ENCODE measurements around the gene FNDC8.
"Not testable (repeated sequence)": the region's sequence is repeated elsewhere in the genome, so short reads cannot be mapped to it uniquely, and the experiment has no call there.

Gene FNDC8

DNA sequence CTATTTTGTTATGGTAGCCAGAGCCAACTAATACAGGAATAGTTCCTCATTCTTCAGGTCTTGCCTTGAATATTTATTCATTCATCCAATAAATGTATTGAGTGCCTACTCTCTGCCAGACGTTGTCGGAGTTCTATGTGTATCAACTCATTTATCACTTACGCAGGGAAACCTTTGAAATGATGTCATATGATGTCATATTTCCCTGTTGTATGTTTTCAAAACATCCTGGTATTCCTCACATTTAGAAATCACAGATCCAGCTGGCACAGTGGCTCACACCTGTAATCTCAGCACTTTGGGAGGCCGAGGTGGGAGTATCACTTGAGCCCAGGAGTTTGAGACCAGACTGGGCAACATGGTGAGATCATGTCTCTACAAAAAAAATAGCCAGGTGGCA, 23.4 kb downstream of the FNDC8 start:
- no peak for DNase-seq (ENCODE audit: low read depth)

DNA sequence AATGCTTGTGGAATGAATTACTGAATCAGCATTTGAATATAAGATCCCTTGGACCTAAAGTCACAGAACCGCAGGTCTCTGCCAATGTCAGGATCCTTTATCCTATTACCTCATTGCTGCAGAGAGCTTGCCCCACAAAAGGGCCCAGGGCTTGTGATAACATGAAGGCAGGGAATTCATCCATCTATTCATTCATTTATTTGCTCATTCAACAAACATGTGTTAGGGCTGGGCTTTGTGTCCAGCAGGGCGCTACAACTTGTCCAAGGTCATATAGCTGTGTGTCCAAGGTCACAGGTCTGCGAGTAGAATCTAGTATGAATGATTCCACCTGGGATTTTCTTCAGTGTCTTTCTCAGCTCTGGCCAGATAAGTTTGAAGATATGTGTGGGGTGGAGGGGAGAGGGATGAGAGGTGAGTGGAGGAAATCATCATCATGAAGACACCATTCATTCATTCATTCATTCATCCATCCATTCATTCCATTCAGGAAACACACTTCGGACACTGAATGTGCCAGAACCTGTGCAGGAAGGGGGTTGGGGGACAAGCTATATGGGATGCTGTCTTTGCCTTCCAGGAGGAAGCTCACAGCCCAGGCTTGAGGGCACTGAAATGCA, 24.9 kb downstream of the FNDC8 start:
- DNase-seq (ENCODE audit: low read depth), result no peak

DNA sequence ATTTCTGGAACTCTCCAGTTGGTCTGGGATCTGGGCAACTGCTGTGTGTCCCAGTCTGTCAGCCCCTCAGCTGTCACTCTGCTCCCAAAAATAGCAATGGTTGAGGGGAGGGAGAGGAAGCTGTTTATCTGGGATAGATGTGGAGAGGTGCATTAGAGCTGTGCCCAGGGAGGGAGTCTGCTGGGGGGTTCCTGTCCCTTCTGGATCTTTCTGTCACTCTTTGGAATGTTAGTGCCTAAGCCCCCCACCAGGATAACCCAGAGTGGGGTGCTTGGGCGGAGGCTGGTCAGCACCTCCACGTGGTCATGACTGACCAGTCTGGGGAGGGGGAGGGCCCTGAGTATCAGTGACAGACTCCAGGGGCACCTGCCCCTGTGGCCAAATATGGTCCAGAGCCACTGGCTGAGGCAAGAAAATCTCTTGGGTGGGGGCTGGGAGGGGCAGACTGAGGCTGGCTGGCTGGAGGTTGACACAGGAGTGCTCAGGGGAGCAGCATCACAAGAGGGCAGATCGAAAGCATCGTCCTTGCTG, 26.0 kb downstream of the FNDC8 start, which contains the start of gene UNC45B:
Gene UNC45B, plus strand, starts transcription at position 443 of the 531 bp plus-strand sequence. CDS start 447 bp downstream, outside the sequence.
- no peak for DNase-seq (ENCODE audit: low read depth)

DNA sequence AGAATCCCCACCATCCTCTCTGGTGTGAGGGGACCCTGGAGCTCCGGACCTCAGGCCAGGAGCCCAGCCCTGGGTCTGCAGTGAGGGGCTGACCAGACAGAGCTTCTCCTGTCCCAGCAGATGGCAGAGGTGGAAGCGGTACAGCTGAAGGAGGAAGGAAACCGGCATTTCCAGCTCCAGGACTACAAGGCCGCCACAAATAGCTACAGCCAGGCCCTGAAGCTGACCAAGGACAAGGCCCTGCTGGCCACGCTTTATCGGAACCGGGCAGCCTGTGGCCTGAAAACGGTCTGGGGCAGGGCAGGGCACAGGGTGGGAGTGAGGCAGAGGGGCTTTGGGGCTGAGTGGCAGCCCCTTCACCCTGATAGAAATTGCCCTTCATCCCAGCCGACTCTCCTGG, 26.7 kb downstream of the FNDC8 start:
- DNase-seq (ENCODE audit: low read depth), result no peak

DNA sequence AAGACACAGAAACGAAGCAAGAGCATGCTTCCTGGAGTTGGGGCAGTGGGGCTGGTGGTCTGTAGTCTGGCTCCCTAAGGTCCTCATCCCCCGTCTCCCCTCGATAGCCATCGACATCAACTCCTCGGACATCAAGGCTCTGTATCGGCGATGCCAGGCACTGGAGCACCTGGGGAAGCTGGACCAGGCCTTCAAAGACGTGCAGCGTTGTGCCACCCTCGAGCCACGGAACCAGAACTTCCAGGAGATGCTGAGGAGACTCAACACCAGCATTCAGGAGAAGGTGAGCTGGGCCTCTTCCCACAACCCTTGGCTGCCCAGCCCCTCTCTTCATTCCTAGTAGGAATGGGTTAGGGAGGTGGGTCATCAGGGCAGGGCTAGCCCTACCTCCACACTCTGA, 28.5 kb downstream of the FNDC8 start:
- no peak for DNase-seq (ENCODE audit: low read depth)

DNA sequence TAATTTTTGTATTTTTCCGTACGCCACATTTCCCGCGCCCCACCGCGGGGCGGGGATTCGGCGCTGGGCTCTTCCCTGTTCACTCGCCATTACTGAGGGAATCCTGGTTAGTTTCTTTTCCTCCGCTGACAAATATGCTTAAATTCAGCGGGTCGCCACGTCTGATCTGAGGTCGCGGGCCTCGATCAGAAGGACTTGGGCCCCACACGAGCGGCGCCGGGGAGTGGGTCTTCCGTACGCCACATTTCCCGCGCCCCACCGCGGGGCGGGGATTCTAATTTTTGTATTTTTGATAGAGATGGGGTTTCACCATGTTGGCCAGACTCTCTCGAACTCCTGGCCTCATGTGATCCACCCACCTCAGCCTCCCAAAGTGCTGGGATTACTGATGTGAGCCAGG, 29.7 kb downstream of the FNDC8 start:
- DNase-seq (ENCODE audit: low read depth), result not testable (repeated sequence)

DNA sequence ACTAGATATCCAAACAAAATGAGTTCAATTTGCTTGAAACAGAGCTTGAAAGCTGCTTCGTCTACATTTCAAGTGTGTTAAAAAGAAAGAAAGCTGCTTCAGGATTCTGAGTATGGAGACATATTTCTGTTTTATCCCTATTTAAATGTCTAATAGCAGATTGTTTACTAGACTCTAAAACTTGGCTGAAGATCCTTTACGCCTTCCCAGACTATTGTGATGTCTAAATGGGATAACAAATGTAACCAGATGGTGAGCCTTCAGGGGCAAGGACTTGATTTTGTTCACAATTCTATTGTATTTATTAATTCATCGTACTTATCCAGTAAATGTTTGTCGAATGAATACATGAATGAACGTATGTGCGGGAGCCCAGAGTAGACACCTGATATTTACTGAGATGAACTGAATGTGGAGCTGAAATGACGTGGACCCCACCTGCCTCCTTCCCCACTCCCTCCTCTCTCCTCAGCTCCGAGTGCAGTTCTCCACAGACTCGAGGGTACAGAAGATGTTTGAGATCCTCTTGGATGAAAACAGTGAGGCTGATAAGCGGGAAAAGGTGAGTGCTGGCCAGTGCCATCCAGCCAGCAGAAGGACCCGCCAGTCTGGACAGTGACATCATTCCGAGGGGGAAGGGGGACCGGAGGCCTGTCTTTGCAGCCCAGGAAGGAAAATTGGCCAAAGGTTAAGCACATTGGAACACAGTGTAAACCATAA, 31.2 kb downstream of the FNDC8 start:
- no peak for DNase-seq (ENCODE audit: low read depth)

DNA sequence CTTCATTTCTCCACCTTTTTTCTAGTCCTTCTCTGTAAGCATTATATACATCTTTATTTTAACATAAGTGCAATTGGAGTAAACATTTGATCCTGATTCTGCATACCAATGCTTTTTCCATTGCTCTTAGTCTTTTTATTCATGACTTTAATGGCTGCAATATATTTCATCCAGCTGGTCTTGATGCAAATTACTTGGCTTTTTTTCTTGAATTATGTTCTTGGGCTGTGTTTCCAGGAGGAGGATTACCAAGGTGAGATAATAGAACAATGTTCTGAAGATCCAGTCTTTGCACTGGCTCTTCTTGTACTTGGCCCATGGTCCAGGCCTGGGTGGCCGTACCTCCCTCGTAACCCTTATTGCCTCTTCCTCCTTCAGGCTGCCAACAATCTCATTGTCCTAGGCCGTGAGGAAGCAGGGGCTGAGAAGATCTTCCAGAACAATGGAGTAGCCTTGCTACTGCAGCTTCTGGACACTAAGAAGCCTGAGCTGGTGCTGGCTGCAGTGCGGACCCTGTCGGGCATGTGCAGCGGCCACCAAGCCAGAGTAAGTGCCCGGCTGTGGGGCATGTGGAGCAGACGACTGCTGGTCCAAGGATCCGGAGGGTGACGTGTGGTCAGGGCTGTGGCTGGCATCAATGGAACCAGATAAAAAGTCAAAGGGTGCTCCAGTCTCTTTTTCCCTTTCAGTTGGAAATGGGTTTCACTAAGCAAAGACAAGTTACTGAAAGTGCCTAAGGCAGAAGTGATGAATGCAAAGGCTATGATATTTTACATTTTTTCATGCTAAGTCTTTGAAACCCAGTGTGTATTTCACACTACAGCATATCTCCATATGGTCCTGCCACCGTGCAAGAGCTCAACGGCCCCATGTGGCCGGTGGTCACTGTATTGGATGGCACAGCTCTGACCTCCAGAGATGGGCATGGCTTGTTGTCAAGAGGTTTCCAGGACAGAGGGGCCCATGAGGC, 33.1 kb downstream of the FNDC8 start:
- DNase-seq (ENCODE audit: low read depth), result no peak

DNA sequence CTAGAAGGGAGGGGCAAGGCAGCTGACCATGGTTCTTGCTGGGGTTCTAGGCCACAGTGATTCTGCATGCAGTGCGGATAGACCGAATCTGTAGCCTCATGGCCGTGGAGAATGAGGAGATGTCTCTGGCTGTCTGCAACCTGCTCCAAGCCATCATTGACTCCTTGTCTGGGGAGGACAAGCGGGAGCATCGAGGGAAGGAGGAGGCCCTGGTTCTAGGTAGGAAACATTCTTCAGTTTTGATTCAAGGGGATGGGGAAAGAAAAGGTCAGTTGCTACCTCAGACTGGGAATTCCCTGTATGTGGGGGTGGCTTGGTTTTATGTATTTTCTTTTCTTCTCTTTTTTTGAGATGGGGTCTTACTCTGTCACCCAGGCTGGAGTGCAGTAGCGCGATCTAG, 33.8 kb downstream of the FNDC8 start:
- DNase-seq (ENCODE audit: low read depth), result no peak

DNA sequence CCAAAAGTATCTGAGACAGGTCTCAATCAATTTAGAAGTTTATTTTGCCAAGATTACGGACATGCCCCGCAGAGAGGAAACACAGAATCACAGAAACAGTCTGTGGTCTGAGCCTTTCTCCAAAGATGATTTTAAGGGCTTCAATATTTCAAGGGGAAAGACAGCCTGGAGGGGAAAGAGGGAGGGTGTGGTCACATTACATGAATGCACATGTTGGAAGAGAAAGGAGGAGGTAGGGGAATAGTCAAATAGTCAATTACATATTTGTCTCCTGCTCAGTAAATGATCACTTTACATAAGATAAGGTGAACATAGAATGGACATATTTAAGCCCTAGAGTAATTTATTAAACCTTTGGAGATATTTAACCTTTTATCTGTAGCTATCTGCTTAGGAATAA, 38.5 kb downstream of the FNDC8 start:
- no peak for DNase-seq (ENCODE audit: low read depth)

DNA sequence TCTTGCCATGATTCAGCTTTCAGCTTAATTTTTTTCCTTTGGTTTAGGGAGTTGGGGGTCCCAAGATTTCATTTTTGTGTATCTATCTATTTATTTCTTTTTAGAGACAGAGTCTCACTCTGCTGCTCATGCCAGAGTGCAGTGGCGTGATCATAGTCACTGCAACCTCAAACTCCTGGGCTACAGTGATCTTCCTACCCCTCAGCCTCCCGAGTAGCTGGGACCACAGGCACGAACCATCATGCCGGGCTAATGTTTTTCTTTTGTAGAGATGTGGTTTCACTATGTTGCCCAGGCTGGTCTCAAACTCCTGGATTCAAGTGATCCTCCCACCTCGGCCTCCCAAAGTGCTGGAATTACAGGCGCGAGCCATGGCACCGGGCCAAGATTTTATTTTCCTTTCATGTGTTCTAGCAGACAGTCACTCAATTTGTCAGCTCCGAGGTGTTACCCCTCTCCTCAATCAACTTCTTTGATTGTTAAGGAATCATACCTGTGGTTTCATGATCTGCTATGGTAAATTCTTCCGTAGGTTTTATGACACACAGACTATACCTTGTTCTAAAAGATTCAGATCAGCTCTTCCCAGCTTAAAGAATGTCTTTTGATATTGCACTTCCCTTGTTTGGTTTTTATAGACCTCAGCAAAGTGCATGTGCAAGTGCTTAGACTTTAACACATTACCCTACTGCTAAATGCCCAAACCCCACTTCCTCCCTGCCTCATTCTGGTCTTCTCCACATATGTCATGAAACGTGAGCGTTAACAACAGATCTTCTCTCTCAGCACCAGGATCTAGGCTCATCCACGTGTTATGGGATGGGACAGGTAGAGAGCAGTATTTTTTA, 39.2 kb downstream of the FNDC8 start:
- no peak for DNase-seq (ENCODE audit: low read depth)

DNA sequence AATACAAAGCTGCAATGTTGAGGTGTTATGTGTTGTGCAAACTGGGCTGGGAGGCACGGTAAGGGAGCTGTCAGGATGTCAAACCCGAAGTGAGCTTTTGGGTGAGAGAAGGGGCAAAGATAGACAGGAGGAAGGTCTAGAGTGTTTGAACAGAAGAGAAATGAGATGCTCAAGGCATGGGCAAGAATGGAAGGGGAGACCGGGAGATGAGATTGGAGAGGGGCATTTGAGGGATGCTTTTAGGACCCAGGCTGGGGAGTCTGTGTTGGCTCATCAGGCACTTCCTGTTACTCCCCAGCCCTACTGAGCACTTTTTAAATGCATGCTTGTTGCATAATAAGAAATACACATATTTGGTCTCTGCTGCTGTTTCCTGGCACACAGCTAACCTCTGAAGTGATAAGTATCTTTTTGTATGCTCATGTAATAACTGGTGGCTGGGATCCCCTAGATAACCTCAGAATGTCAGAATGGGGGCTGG, 39.9 kb downstream of the FNDC8 start:
- no peak for DNase-seq (ENCODE audit: low read depth)

DNA sequence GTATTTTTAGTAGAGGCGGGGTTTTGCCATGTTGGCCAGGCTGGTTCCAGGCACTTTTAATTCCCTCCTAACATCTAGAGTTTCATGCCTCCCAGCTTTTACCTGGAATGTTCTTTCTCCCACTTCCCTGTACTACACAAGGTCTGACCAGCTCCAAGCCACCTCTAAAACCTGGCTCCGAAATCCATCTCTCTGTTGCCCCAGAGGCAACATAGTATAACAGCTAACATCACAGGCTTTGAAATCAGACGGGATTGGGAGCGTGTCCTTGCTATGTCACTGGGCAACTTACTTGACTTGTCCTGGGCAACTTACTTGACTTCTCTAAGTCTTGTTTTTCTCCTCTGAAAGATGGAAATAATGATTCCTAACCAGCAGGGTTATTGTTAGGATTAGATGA, 41.3 kb downstream of the FNDC8 start:
- no peak for DNase-seq (ENCODE audit: low read depth)

DNA sequence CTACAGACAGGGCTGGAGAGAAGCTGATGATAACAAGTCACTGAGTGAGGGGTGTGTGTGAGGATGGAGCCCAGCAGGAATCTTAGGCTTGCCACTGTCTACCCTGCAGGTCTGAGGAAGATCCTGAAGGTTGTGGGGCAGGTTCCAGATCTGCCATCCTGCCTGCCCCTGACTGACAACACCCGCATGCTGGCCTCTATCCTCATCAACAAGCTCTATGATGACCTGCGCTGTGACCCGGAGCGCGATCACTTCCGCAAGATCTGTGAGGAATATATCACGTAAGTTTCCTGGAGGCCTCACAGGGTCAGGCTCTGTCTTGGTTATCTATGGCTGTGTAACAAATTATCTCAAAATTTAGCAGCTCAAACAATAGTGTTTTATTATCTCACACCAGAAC, 42.5 kb downstream of the FNDC8 start:
- no peak for DNase-seq (ENCODE audit: low read depth)

DNA sequence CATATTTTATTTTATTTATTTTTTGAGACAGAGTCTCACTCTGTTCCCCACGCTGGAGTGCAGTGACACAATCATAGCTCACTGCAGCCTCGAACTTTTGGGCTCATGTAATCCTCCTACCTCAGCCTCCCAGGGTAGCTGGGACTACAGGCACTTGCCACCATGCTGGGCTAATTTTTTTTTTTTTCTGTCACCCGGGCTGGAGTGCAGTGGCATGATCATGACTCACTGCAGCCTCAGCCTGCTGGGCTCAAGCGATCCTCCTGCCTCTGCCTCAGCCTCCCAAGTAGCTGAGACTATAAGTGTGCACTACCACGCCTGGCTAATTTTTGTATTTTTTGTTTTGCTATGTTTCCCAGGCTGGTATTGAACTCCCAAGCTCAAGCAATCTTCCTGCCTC, 43.3 kb downstream of the FNDC8 start:
- DNase-seq (ENCODE audit: low read depth), result no peak

DNA sequence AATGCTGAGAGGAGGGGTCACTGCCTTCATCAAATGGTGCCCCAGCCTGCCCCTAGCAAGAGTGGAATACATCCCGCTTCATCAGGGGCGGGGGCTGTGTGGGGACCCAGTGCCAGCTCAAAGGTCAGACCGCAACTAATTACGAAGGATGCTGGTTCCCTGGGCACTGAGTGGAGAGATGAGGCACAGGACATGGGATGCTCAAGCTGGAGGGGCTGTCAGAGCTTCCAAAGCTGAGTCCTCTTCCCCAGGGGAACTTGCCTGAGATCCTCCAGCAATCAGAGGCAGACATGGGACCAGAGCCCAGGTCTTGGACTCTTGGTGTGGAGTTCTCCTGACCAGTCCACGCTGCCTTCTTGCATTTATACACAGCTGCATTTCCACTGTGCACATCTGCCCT, 45.1 kb downstream of the FNDC8 start:
- DNase-seq (ENCODE audit: low read depth), result no peak

DNA sequence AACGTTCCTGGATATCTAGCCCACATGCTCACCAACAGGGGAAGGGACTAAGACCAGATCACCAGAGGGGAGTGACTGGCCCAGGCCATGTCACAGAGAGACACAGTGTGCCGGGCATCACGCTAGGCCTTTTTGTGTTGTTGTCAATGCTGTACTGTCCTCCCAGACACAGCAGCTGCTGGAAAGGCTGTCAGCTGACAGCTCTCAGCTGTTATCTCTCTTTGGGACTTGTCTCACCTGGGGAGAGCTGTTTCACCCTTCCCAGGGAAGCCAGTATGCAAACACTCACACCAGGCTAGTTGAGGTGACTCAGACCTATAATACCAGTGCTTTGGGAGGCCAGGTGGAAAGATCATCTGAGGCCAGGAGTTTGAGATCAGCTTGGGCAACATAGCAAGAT, 45.6 kb downstream of the FNDC8 start:
- no peak for DNase-seq (ENCODE audit: low read depth)

DNA sequence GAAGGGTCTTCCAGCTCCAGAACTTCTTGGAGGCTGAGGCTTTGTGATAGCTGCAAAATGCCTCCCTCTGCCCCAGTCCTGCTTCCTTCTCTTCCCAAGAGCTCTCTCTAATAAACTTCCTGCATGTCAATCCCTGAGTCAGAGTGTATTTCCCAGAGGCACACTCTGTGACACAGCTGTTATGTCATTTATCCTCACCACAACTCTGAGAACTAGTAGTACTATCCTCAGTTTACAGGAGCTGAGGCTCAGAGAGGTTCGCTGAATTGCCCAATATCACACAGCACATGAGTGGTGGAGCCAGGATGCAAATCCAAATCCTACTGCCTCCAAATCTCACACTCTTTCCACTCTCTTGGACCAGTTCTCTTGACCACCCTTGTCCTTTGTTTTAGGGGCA, 46.3 kb downstream of the FNDC8 start:
- DNase-seq (ENCODE audit: low read depth), result no peak

DNA sequence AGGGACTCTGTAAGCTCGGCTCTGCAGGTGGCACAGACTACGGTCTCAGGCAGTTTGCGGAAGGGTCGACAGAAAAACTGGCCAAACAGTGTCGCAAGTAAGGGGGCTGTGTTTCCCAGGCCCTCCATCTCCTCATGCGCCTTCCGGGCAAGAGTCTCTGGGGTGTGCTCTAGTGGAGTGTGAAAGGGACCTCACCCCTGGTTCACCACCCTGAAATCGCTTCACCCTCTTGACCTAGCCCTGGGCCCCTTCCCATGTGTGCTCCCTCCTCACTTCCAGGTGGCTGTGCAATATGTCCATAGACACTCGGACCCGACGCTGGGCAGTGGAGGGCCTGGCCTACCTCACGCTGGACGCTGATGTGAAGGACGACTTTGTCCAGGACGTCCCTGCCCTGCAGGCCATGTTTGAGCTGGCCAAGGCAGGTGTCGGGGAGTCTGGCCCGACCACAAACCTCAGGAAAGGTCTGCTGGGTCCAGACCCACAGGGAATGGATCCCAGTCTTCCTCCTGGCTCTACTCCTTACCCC, 48.5 kb downstream of the FNDC8 start:
- no peak for DNase-seq (ENCODE audit: low read depth)

DNA sequence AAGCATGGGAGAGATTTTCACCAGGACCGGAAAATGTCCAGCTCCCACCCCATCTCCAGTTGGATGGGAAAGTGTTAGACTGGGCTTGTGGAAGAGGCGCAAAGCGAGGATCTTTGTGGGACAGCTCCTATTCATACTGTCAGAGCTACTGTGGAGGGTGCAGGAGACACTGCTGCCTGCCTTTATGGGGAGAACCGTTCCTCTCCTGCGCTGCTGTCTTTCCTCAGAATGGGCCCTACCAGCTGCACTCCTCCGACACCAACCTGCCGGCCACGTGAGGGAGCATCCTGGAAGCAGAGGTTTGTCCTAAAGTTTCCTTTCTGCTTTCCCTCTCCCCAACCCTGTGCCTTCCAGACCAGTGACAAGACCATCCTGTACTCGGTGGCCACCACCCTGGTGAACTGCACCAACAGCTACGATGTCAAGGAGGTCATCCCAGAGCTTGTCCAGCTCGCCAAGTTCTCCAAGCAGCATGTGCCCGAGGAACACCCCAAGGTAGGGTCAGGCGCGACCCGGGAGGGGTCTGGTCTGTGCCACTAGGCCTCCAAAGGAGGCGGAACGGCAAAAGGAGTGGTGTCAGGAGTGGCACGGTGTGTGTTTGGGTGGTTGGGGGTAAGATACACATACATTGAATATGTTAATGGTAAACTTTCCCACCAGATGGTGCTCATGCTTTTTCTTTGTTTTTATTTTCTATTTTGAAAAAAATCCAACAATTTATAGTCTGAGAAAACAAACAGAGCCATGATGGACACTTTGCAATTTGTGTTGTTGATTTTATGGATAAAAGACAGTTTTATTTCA, 49.8 kb downstream of the FNDC8 start:
- DNase-seq (ENCODE audit: low read depth), result no peak

Data from activated T-helper 1 cell treated with Interleukin-2 at 50 U/mL for 16 hours (primary cell).